ENCODE results near the gene FALEC. TPM values are rescaled to one million over a fixed set of nuclear protein-coding genes. Genes with fewer than 3 reads are reported as not detected.

The FALEC gene
- total RNA-seq, 1 donor from 2014 or later, result 0.43 TPM

DNA sequence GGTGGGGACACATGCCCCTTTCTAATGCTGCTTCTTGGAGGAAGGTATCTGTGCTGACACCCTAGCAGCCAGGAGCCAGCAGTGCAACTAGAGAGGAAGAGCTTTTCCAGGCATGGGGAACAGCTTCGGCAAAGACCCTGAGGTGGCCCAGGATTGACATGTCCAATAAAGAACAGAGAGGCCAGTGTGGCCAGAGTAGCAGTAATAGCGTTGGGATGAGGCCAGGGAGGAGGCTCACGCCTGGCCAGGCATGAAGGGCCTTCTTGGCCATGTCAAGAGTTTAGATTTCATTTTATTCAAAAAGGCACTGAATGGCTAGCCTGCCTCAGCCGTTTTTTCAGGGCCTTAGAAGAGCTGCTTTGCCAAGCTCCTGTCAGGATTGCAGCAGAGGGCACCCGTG, 17.3 kb downstream of the FALEC start:
- H3K4me3 Mint-ChIP-seq (ENCODE audit: unreplicated experiment), result no peak overlapping the region
- no peak for FAIRE-seq
- Histone ChIP-seq H3K27ac (ENCODE audit: low read depth, low read length) (peak overlapping the region; percentile 52), H3K36me3 (ENCODE audit: insufficient read depth, low read length) (no peaks in the 10 kb centered on the region), H3K27me3 (ENCODE audit: insufficient read depth, low read length) (no peaks in the 10 kb centered on the region), H3K9ac (ENCODE audit: low read length) (peak overlapping the region; percentile 62), H3K79me2 (ENCODE audit: insufficient read depth, low read length) (no peaks in the 10 kb centered on the region), H3K4me3 (ENCODE audit: insufficient read depth, low read depth, low read length) (no peak overlapping the region), H4K20me1 (ENCODE audit: insufficient read depth, low read length) (no peaks in the 10 kb centered on the region), H2AFZ (ENCODE audit: low read depth, low read length) (no peak overlapping the region), H3K4me2 (ENCODE audit: low read length) (peak overlapping the region; percentile 65), H3K9me3 (ENCODE audit: insufficient read depth, low read depth, low read length) (no peaks in the 10 kb centered on the region), H3K4me1 (ENCODE audit: insufficient read depth, low read length) (peaks cover 48% of the 10 kb centered on the region)
- H3K4me1 Mint-ChIP-seq (ENCODE audit: low read depth, unreplicated experiment), result peaks cover 32% of the 10 kb centered on the region
- TF ChIP-seq, protein P1, sequence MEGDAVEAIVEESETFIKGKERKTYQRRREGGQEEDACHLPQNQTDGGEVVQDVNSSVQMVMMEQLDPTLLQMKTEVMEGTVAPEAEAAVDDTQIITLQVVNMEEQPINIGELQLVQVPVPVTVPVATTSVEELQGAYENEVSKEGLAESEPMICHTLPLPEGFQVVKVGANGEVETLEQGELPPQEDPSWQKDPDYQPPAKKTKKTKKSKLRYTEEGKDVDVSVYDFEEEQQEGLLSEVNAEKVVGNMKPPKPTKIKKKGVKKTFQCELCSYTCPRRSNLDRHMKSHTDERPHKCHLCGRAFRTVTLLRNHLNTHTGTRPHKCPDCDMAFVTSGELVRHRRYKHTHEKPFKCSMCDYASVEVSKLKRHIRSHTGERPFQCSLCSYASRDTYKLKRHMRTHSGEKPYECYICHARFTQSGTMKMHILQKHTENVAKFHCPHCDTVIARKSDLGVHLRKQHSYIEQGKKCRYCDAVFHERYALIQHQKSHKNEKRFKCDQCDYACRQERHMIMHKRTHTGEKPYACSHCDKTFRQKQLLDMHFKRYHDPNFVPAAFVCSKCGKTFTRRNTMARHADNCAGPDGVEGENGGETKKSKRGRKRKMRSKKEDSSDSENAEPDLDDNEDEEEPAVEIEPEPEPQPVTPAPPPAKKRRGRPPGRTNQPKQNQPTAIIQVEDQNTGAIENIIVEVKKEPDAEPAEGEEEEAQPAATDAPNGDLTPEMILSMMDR (IDR thresholded peaks at IDR 0.05; ENCODE audit: insufficient read depth, low read depth, low read length), result no peak
- TF ChIP-seq EZH2 (IDR thresholded peaks at IDR 0.05; ENCODE audit: insufficient read depth, low read length), result no peak
- DNase-seq (ENCODE audit: low read depth), result peak; percentile 31
- no peak overlapping the region for H3K27ac Mint-ChIP-seq (ENCODE audit: unreplicated experiment)
- peaks cover 1% of the 10 kb centered on the region for H3K9me3 Mint-ChIP-seq (ENCODE audit: unreplicated experiment)
- H3K36me3 Mint-ChIP-seq (ENCODE audit: low read depth, unreplicated experiment), result no peaks in the 10 kb centered on the region
- no peaks in the 10 kb centered on the region for H3K27me3 Mint-ChIP-seq (ENCODE audit: low read depth, unreplicated experiment)

DNA sequence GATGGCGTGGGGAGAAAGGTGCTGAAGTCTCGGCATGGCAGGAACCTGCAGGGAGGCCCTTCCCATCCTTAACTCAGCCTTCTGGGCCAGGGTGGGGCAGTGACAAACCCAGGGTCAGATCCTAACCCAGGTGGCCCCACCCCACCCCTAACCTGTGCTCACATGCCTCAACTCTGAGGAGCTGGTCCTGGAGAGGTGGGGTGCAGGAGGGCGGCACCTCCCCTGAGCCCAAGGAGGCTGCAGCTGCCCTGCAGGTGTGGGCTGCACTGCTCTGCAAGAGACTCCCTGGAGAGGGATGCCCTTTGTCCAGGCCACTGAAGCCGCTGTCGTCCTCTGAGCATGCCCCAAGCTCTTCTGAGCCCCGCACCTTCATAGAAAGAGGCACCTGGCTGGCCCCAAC, 18.4 kb downstream of the FALEC start:
- Histone ChIP-seq H3K4me1 (ENCODE audit: insufficient read depth, low read length) (peaks cover 48% of the 10 kb centered on the region), H3K79me2 (ENCODE audit: insufficient read depth, low read length) (no peaks in the 10 kb centered on the region), H3K27me3 (ENCODE audit: insufficient read depth, low read length) (no peaks in the 10 kb centered on the region), H3K4me2 (ENCODE audit: low read length) (no peak overlapping the region), H2AFZ (ENCODE audit: low read depth, low read length) (no peak overlapping the region), H4K20me1 (ENCODE audit: insufficient read depth, low read length) (no peaks in the 10 kb centered on the region), H3K4me3 (ENCODE audit: insufficient read depth, low read depth, low read length) (no peak overlapping the region), H3K9ac (ENCODE audit: low read length) (no peak overlapping the region), H3K9me3 (ENCODE audit: insufficient read depth, low read depth, low read length) (no peaks in the 10 kb centered on the region), H3K27ac (ENCODE audit: low read depth, low read length) (no peak overlapping the region), H3K36me3 (ENCODE audit: insufficient read depth, low read length) (no peaks in the 10 kb centered on the region)
- no peak for TF ChIP-seq EZH2 (IDR thresholded peaks at IDR 0.05; ENCODE audit: insufficient read depth, low read length)
- TF ChIP-seq, protein P1 (IDR thresholded peaks at IDR 0.05; ENCODE audit: insufficient read depth, low read depth, low read length), result no peak
- Mint-ChIP-seq H3K4me3 (ENCODE audit: unreplicated experiment) (no peak overlapping the region), H3K4me1 (ENCODE audit: low read depth, unreplicated experiment) (peaks cover 38% of the 10 kb centered on the region), H3K36me3 (ENCODE audit: low read depth, unreplicated experiment) (no peaks in the 10 kb centered on the region), H3K27me3 (ENCODE audit: low read depth, unreplicated experiment) (no peaks in the 10 kb centered on the region), H3K9me3 (ENCODE audit: unreplicated experiment) (peaks cover 1% of the 10 kb centered on the region), H3K27ac (ENCODE audit: unreplicated experiment) (no peak overlapping the region)
- DNase-seq (ENCODE audit: low read depth), result no peak
- FAIRE-seq, result no peak

DNA sequence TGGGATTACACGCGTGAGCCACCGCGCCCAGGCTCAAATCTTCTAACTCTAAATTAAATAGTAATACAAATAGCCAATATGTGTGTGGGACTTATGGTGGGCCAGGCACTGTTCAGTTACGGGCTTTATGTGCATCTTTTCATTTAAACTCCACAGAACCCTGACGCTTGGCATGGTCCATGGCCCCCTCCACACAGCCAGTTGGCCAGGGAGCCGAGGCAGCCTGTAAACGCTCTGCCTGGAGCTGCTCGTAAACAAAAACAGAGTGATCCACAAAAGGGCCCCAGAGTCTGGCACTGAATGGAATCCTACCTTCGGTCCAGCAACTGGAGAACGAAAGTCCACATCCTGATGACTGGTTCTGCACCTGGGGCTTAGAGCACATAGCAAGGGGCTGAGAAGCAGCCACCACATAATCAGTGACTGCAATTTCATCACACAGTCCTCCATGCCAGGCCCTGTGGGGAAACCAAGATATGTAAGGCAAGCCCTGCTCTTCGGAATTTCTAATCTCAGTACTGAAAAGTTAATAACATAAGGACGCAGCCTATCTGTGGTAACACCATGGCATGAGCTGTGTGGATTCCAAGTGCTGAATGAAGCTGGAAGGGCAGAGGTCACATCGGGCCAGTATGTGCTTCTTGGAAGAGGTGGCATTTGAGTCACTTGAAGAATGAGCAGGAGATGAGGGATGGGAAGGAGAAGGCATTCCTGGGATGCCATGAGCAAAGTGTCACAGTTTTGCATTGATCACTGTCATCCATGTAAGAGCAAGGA, 20.1 kb downstream of the FALEC start:
- Histone ChIP-seq H3K36me3 (ENCODE audit: insufficient read depth, low read length) (no peaks in the 10 kb centered on the region), H3K9me3 (ENCODE audit: insufficient read depth, low read depth, low read length) (no peaks in the 10 kb centered on the region), H3K4me3 (ENCODE audit: insufficient read depth, low read depth, low read length) (no peak overlapping the region), H3K27ac (ENCODE audit: low read depth, low read length) (peak overlapping the region; percentile 13), H2AFZ (ENCODE audit: low read depth, low read length) (peak overlapping the region; percentile 13), H4K20me1 (ENCODE audit: insufficient read depth, low read length) (no peaks in the 10 kb centered on the region), H3K27me3 (ENCODE audit: insufficient read depth, low read length) (no peaks in the 10 kb centered on the region), H3K4me2 (ENCODE audit: low read length) (peak overlapping the region; percentile 15), H3K9ac (ENCODE audit: low read length) (no peak overlapping the region), H3K4me1 (ENCODE audit: insufficient read depth, low read length) (peaks cover 44% of the 10 kb centered on the region), H3K79me2 (ENCODE audit: insufficient read depth, low read length) (no peaks in the 10 kb centered on the region)
- no peak overlapping the region for H3K4me3 Mint-ChIP-seq (ENCODE audit: unreplicated experiment)
- peaks cover 37% of the 10 kb centered on the region for H3K4me1 Mint-ChIP-seq (ENCODE audit: low read depth, unreplicated experiment)
- peak; percentile 89 for DNase-seq (ENCODE audit: low read depth)
- TF ChIP-seq EZH2 (IDR thresholded peaks at IDR 0.05; ENCODE audit: insufficient read depth, low read length), result no peak
- TF ChIP-seq, protein P1 (IDR thresholded peaks at IDR 0.05; ENCODE audit: insufficient read depth, low read depth, low read length), result no peak
- H3K27ac Mint-ChIP-seq (ENCODE audit: unreplicated experiment), result peak overlapping the region; percentile 76
- H3K36me3 Mint-ChIP-seq (ENCODE audit: low read depth, unreplicated experiment), result no peaks in the 10 kb centered on the region
- peak; percentile 23 for FAIRE-seq
- H3K9me3 Mint-ChIP-seq (ENCODE audit: unreplicated experiment), result no peaks in the 10 kb centered on the region
- no peaks in the 10 kb centered on the region for H3K27me3 Mint-ChIP-seq (ENCODE audit: low read depth, unreplicated experiment)
